Measurements from ENCODE around the gene VPS18. TPM values are rescaled to one million over a fixed set of nuclear protein-coding genes. Genes with fewer than 3 reads are reported as not detected.

The VPS18 gene
- total RNA-seq, 1 donor from 2014 or later = 36.7 TPM

DNA sequence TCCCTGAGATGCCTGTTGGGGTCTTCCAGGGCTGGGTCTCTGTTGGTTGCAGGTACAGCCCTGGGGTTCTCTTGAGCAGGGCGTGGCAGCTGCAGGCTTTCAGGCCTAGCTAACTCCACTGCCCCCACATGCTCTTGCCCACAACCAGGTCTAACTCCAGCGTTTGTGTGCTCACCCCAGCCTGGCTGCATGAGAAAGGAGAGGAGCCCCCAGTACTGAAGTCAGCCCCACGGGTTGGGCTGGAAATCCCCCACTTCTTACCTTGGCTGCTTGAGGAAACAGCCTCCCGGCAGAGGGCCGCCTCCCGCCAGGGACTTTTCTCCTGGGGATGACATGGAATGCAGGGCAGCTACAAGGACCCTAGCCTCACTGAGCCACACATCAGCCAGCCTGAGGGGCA, 18.2 kb downstream of the VPS18 start:
- peaks cover 10% of the 10 kb centered on the region for H3K4me1 Mint-ChIP-seq (ENCODE audit: unreplicated experiment)
- no peaks in the 10 kb centered on the region for H3K27me3 Mint-ChIP-seq (ENCODE audit: unreplicated experiment)
- TF ChIP-seq, protein P1, sequence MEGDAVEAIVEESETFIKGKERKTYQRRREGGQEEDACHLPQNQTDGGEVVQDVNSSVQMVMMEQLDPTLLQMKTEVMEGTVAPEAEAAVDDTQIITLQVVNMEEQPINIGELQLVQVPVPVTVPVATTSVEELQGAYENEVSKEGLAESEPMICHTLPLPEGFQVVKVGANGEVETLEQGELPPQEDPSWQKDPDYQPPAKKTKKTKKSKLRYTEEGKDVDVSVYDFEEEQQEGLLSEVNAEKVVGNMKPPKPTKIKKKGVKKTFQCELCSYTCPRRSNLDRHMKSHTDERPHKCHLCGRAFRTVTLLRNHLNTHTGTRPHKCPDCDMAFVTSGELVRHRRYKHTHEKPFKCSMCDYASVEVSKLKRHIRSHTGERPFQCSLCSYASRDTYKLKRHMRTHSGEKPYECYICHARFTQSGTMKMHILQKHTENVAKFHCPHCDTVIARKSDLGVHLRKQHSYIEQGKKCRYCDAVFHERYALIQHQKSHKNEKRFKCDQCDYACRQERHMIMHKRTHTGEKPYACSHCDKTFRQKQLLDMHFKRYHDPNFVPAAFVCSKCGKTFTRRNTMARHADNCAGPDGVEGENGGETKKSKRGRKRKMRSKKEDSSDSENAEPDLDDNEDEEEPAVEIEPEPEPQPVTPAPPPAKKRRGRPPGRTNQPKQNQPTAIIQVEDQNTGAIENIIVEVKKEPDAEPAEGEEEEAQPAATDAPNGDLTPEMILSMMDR (IDR thresholded peaks at IDR 0.05) = no peak
- H3K36me3 Mint-ChIP-seq (ENCODE audit: unreplicated experiment) = no peaks in the 10 kb centered on the region
- no peaks in the 10 kb centered on the region for H3K9me3 Mint-ChIP-seq (ENCODE audit: unreplicated experiment)
- no peak overlapping the region for H3K4me3 Mint-ChIP-seq (ENCODE audit: unreplicated experiment)
- DNase-seq (ENCODE audit: extremely low spot score, unreplicated experiment) = no peak
- H3K27ac Mint-ChIP-seq (ENCODE audit: unreplicated experiment) = no peak overlapping the region

DNA sequence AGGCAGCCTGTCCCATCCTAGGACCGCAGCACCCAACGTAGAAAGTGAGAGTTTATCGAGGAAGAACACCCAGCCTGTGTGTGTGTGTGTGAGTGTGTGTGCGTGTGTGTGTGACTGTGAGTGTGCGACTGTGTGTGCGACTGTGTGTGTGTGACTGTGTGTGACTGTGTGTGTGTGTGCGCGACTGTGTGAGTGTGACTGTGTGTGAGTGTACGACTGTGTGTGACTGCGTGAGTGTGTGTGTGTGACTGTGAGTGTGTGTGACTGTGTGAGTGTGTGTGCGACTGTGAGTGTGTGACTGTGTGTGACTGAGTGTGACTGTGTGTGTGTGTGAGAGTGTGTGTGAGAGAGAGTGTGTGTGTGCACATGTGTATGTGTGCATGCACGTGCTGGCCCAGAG, 19.8 kb downstream of the VPS18 start:
- TF ChIP-seq, protein P1 (IDR thresholded peaks at IDR 0.05) = no peak
- H3K4me3 Mint-ChIP-seq (ENCODE audit: unreplicated experiment) = no peak overlapping the region

DNA sequence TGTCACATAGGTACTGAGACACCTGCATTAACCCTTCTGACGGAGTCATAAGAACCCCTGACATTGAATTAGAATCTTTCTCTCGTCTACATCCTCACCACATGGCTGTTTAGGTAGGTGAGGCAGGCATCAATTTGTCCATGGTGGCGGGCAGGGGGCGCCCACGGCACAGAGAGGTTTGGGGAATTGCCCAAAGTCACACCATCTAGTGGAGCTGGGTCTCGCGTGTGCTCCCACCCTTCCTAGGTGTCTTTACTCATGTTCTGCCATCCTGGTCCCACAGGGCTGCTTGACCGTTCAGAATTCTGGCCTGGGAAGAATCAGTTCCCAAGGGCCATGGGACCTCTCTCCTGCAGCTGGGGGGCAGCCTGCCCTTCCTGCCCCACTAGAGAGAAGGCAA, 20.2 kb downstream of the VPS18 start:
- Mint-ChIP-seq H3K27ac (ENCODE audit: unreplicated experiment) (no peak overlapping the region), H3K4me3 (ENCODE audit: unreplicated experiment) (no peak overlapping the region), H3K4me1 (ENCODE audit: unreplicated experiment) (peaks cover 8% of the 10 kb centered on the region), H3K36me3 (ENCODE audit: unreplicated experiment) (no peaks in the 10 kb centered on the region), H3K9me3 (ENCODE audit: unreplicated experiment) (no peaks in the 10 kb centered on the region), H3K27me3 (ENCODE audit: unreplicated experiment) (no peaks in the 10 kb centered on the region)
- TF ChIP-seq, protein P1 (IDR thresholded peaks at IDR 0.05) = peak; percentile 9
- no peak for DNase-seq (ENCODE audit: extremely low spot score, unreplicated experiment)

More for the DNA sequence above, 19.8 kb downstream of the VPS18 start:
- Mint-ChIP-seq H3K27me3 (ENCODE audit: unreplicated experiment) (no peaks in the 10 kb centered on the region), H3K27ac (ENCODE audit: unreplicated experiment) (no peak overlapping the region), H3K4me1 (ENCODE audit: unreplicated experiment) (peaks cover 8% of the 10 kb centered on the region), H3K36me3 (ENCODE audit: unreplicated experiment) (no peaks in the 10 kb centered on the region), H3K9me3 (ENCODE audit: unreplicated experiment) (no peaks in the 10 kb centered on the region)
- no peak for DNase-seq (ENCODE audit: extremely low spot score, unreplicated experiment)

DNA sequence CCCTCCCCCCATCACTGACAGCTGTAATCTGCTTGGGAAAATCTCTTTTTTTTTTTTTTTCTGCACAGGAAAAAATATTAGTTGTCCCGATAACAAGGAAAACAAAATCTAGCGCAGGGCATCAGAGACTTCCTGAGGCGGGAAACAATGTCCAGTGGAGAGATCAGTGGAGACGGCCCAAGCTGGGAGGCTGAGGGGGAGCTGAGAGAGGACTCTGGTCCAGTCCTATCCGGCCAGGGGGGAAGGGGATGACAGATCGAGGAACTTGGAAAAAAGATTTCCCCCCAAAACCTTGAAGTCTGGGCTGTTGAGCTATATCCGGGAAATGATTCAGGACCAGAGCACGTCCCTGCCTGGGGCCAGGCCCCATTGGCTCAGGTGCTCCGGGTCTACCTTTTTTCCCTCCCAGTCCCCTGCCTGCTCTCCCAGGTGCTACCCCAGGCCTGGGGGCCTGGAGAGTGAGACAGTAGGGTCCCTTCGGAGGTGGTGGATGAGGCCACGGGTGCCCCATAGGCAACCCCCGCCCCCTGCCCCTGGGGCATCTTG, 20.9 kb downstream of the VPS18 start:
- TF ChIP-seq, protein P1 (IDR thresholded peaks at IDR 0.05) = no peak
- DNase-seq (ENCODE audit: extremely low spot score, unreplicated experiment) = no peak
- H3K9me3 Mint-ChIP-seq (ENCODE audit: unreplicated experiment) = no peaks in the 10 kb centered on the region
- H3K4me1 Mint-ChIP-seq (ENCODE audit: unreplicated experiment) = peaks cover 2% of the 10 kb centered on the region
- no peaks in the 10 kb centered on the region for H3K27me3 Mint-ChIP-seq (ENCODE audit: unreplicated experiment)
- H3K27ac Mint-ChIP-seq (ENCODE audit: unreplicated experiment) = no peak overlapping the region
- H3K4me3 Mint-ChIP-seq (ENCODE audit: unreplicated experiment) = no peak overlapping the region
- H3K36me3 Mint-ChIP-seq (ENCODE audit: unreplicated experiment) = no peaks in the 10 kb centered on the region

DNA sequence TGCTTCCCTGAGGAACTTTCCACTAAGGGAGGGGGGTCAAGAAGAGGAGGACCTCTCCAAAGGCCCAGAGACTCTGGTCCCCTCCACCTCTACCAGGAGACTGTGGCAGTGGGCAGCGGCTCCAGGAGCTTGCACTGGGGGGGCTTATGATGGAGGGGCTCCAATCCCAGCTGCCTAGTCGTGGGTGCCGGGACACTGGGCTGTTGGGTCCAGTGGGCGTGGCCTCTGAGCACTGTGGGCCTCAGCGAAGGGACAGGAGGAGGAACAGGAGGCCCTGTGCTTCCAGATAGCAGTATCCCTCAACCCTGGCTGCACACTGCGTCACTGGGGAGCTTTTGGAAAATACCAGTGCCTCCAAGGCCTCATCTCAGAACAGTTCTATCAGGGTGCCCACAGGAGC, 21.4 kb downstream of the VPS18 start:
- no peaks in the 10 kb centered on the region for H3K27me3 Mint-ChIP-seq (ENCODE audit: unreplicated experiment)
- H3K27ac Mint-ChIP-seq (ENCODE audit: unreplicated experiment) = no peak overlapping the region
- no peaks in the 10 kb centered on the region for H3K36me3 Mint-ChIP-seq (ENCODE audit: unreplicated experiment)
- no peak overlapping the region for H3K4me3 Mint-ChIP-seq (ENCODE audit: unreplicated experiment)
- TF ChIP-seq, protein P1 (IDR thresholded peaks at IDR 0.05) = no peak
- no peaks in the 10 kb centered on the region for H3K9me3 Mint-ChIP-seq (ENCODE audit: unreplicated experiment)
- no peaks in the 10 kb centered on the region for H3K4me1 Mint-ChIP-seq (ENCODE audit: unreplicated experiment)
- no peak for DNase-seq (ENCODE audit: extremely low spot score, unreplicated experiment)

Data from osteocyte (in vitro differentiated cells).